A549 (cell line): ENCODE data around the gene HGS. TPM values are rescaled to one million over a fixed set of nuclear protein-coding genes. Genes with fewer than 3 reads are reported as not detected.

ENCODE experiments used
- ATAC-seq, 2 experiments: fragments of 200-7000 bp in 1 of 2; fragments of >200 bp in 1 of 2; cut with Nextera tagmentation in 1 of 2; cut with Tn5 transposase in 1 of 2; 3 replicates each; pipeline versions ENCODE4 v1.8.0 to v1.9.1; 2018 to 2020; ENCODE audit warnings: mild to moderate bottlenecking in 1 of 2, moderate library complexity in 1 of 2
- CTCF ChIA-PET: fragments of 300-600 bp; sonication (Branson Sonifier 250); formaldehyde crosslinking; extraction: SDS; loops from one replicate; lab custom pipeline; 2021; ENCODE audit warnings: antibody characterized with exemption, inconsistent platforms; lab: Yijun Ruan, JAX
- POLR2A ChIA-PET: fragments of 350-600 bp; formaldehyde crosslinking; extraction: SDS; loops from one replicate; lab custom pipeline; 2021; ENCODE audit warnings: antibody characterized with exemption, inconsistent platforms; lab: Yijun Ruan, JAX
- DNase-seq, 2 experiments: peaks; one replicate each; pipeline versions ENCODE4 v3.0.0 to v3.0.0-alpha.2; 2011 to 2016; ENCODE audit warnings: low read depth in 1 of 2, low spot score in 1 of 2
- FAIRE-seq: peaks from 2 replicates; lab custom pipeline; 2011; peaks lifted over from hg19 to GRCh38; lab: Jason Lieb, UNC
- H3K27ac ChIP-seq, 2 experiments: fragments of >200 bp; sonication (Bioruptor Twin); formaldehyde crosslinking; 3 replicates each; pipeline ENCODE4 v1.5.1; 2016 to 2017
- H3K4me1 ChIP-seq: fragments of >200 bp; sonication (Bioruptor Twin); formaldehyde crosslinking; 3 replicates; pipeline ENCODE4 v1.6.1; 2016
- H3K4me2 ChIP-seq: fragments of >200 bp; sonication (Bioruptor Twin); formaldehyde crosslinking; 3 replicates; pipeline ENCODE4 v1.6.1; 2016
- H3K4me3 ChIP-seq: fragments of >200 bp; sonication (Bioruptor Twin); formaldehyde crosslinking; 3 replicates; pipeline ENCODE4 v1.5.1; 2016
- H3K9me3 ChIP-seq: fragments of >200 bp; sonication (Bioruptor Twin); formaldehyde crosslinking; 3 replicates; pipeline ENCODE4 v1.6.1; 2016
- BHLHE40 ChIP-seq: IDR thresholded peaks from 2 replicates; pipeline ENCODE4 v1.6.1; 2012; ENCODE audit warnings: low read depth, low read length, inconsistent platforms
- EHF ChIP-seq: fragments of 250-450 bp; sonication (Bioruptor Pico); IDR thresholded peaks from 2 replicates; pipeline ENCODE4 v1.5.0; 2020; ENCODE audit warnings: mild to moderate bottlenecking
- EHMT2 ChIP-seq: fragments of 200-600 bp; sonication (generic); IDR thresholded peaks from 2 replicates; pipeline ENCODE4 v1.6.1; 2016; ENCODE audit warnings: antibody characterized with exemption, low read depth, mild to moderate bottlenecking, moderate library complexity
- EP300 ChIP-seq, 2 experiments: fragments of >200 bp; sonication (Bioruptor Twin); formaldehyde crosslinking; IDR thresholded peaks; 2 replicates in 1 of 2; 3 replicates in 1 of 2; pipeline ENCODE4 v1.6.1; 2016 to 2017
- HDAC2 ChIP-seq: fragments of 200-600 bp; sonication (generic); IDR thresholded peaks from 2 replicates; pipeline ENCODE4 v1.6.1; 2016
- HEYL ChIP-seq: fragments of 250-450 bp; sonication (Bioruptor Pico); IDR thresholded peaks from 2 replicates; pipeline ENCODE4 v1.8.0; 2021; ENCODE audit warnings: mild to moderate bottlenecking, moderate library complexity
- HOXA7 ChIP-seq: fragments of 250-450 bp; sonication (Bioruptor Pico); IDR thresholded peaks from 2 replicates; pipeline ENCODE4 v1.5.0; 2020; ENCODE audit warnings: mild to moderate bottlenecking, moderate library complexity
- HOXB13 ChIP-seq: fragments of 250-450 bp; sonication (Bioruptor Pico); IDR thresholded peaks from 2 replicates; pipeline ENCODE4 v1.5.0; 2020; ENCODE audit warnings: low read depth, mild to moderate bottlenecking, moderate library complexity
- HOXB5 ChIP-seq: fragments of 250-450 bp; sonication (Bioruptor Pico); IDR thresholded peaks from 2 replicates; pipeline ENCODE4 v1.5.0; 2020; ENCODE audit warnings: mild to moderate bottlenecking, moderate library complexity
- JUN ChIP-seq, 2 experiments: fragments of >200 bp; sonication (Bioruptor Twin); formaldehyde crosslinking; IDR thresholded peaks; 2 replicates in 1 of 2; 3 replicates in 1 of 2; pipeline ENCODE4 v1.6.1; 2016 to 2017
- POLR2A ChIP-seq: IDR thresholded peaks from 2 replicates; pipeline ENCODE4 v1.6.1; 2012; ENCODE audit warnings: mild to moderate bottlenecking, low read length
- RCOR1 ChIP-seq: fragments of 150-350 bp; IDR thresholded peaks from 2 replicates; pipeline ENCODE4 v1.6.1; 2014; ENCODE audit warnings: antibody characterized with exemption, low read length, low read depth
- RFX5 ChIP-seq: fragments of 450-650 bp; IDR thresholded peaks from 2 replicates; pipeline ENCODE4 v1.7.1; 2014; ENCODE audit warnings: antibody characterized with exemption, mild to moderate bottlenecking, moderate library complexity
- SMC3 ChIP-seq: fragments of >200 bp; sonication (Bioruptor Twin); formaldehyde crosslinking; IDR thresholded peaks from 3 replicates; pipeline ENCODE4 v1.6.1; 2018; ENCODE audit warnings: inconsistent platforms
- TFCP2L1 ChIP-seq: fragments of 250-450 bp; sonication (Bioruptor Pico); IDR thresholded peaks from 2 replicates; pipeline ENCODE4 v1.5.0; 2021; ENCODE audit warnings: mild to moderate bottlenecking
- TP53 ChIP-seq: fragments of 250-450 bp; sonication (Bioruptor Pico); IDR thresholded peaks from 2 replicates; pipeline ENCODE4 v1.5.0; 2021; ENCODE audit warnings: mild to moderate bottlenecking, moderate library complexity
- ZC3H11A ChIP-seq: fragments of 450-650 bp; IDR thresholded peaks from 2 replicates; pipeline ENCODE4 v1.6.1; 2014; ENCODE audit warnings: antibody characterized with exemption, mild to moderate bottlenecking
- ZFP36 ChIP-seq: fragments of 450-650 bp; IDR thresholded peaks from 2 replicates; pipeline ENCODE4 v1.6.1; 2014; ENCODE audit warnings: borderline replicate concordance; ENCODE audit not compliant: partially characterized antibody
- ZSCAN20 ChIP-seq: fragments of 250-450 bp; sonication (Bioruptor Pico); IDR thresholded peaks from 2 replicates; pipeline ENCODE4 v1.8.0; 2022; ENCODE audit warnings: mild to moderate bottlenecking, moderate library complexity
- WGBS: methylation state at CpG from one replicate; pipeline ENCODE4 v1.1.6; 2017; ENCODE audit errors: missing lambda C conversion rate; 5-methylcytosine and 5-hydroxymethylcytosine counted together
- polyA plus RNA-seq, 4 experiments: library from polyadenylated mRNA; depleted of rRNA in 3 of 4; stranded (reverse); fragments of >200 nt; fragmentation: RNase III in 1 of 4; extraction: RNeasy Plus Mini Kit Qiagen cat#74134 plus additional on column Dnase treatment in 1 of 4; gene quantifications; 2 replicates in 3 of 4; 3 replicates in 1 of 4; pipeline ENCODE4 v1.2.3, GENCODE V29; 2011 to 2017
- TF ChIP-seq, protein P1 (sequence below): fragments of >200 bp; sonication (Bioruptor Twin); formaldehyde crosslinking; IDR thresholded peaks from 2 replicates; pipeline ENCODE4 v1.6.1; 2016
- TF ChIP-seq, protein P2 (sequence below): IDR thresholded peaks from 2 replicates; pipeline ENCODE4 v1.6.1; 2012; ENCODE audit warnings: low read depth, borderline replicate concordance
- TF ChIP-seq, protein P3 (sequence below): fragments of 150-350 bp; IDR thresholded peaks from 2 replicates; pipeline ENCODE4 v1.6.1; 2014; ENCODE audit warnings: low read depth, mild to moderate bottlenecking, low read length
- TF ChIP-seq, protein P4 (sequence below): fragments of >200 bp; sonication (Bioruptor Twin); formaldehyde crosslinking; IDR thresholded peaks from 3 replicates; pipeline ENCODE4 v1.5.1; 2016
- TF ChIP-seq, protein P5 (sequence below): fragments of 250-450 bp; sonication (Bioruptor Pico); IDR thresholded peaks from 2 replicates; pipeline ENCODE4 v1.5.0; 2021; ENCODE audit warnings: mild to moderate bottlenecking, moderate library complexity, borderline replicate concordance

The HGS gene
- polyA plus RNA-seq, 2 of the 4 experiments (the other 2 are of a cell fraction) = 85.9 to 130 TPM

DNA sequence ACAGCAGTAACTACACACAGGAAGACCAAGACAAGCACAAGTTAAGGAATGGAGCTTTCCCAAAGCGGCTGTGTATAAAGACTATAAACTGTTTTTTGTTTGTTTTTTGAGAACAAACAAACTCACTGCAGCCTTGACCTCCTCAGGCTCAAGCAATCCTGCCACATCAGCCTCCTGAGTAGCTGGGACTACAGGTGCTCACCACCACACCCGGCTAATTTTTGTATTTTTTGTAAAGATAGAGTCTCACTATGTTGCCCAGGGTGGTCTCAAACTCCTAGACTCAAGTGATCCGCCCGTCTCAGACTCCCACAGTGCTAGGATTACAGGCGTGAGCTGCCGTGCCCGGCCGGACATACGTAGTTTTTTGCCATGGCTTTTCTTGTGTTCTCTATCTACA lies 23.4 kb upstream of the HGS start:
- no peak overlapping the region for H3K27ac ChIP-seq
- ChIA-PET POLR2A (interaction anchor here (0.7 kb wide), 1 partner anchor 43 kb away, joined by 3 read pairs; the partner anchor contains the start of gene MRPL12), CTCF (interaction anchor here (1.2 to 2.0 kb wide), 3 partner anchors 9 to 19 kb away, joined by 3 to 5 read pairs (median 4); no protein-coding TSS in a partner anchor)
- WGBS = 87% methylated on average over 9 of the region's 9 CpGs
- H3K4me3 ChIP-seq = no peak overlapping the region
- TF ChIP-seq TFCP2L1 (no peak), HDAC2 (no peak), TP53 (CRISPR knock-in tag) (no peak), HOXB13 (no peak), BHLHE40 (no peak)
- TF ChIP-seq, protein P1, sequence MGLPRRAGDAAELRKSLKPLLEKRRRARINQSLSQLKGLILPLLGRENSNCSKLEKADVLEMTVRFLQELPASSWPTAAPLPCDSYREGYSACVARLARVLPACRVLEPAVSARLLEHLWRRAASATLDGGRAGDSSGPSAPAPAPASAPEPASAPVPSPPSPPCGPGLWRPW = no peak
- TF ChIP-seq, protein P2, sequence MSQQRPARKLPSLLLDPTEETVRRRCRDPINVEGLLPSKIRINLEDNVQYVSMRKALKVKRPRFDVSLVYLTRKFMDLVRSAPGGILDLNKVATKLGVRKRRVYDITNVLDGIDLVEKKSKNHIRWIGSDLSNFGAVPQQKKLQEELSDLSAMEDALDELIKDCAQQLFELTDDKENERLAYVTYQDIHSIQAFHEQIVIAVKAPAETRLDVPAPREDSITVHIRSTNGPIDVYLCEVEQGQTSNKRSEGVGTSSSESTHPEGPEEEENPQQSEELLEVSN = no peak
- ATAC-seq = no peak
- FAIRE-seq = peak; percentile 28
- H3K4me2 ChIP-seq = no peak overlapping the region
- H3K9me3 ChIP-seq = no peaks in the 10 kb centered on the region
- peaks cover 6% of the 10 kb centered on the region for H3K4me1 ChIP-seq
- DNase-seq = no peak

DNA sequence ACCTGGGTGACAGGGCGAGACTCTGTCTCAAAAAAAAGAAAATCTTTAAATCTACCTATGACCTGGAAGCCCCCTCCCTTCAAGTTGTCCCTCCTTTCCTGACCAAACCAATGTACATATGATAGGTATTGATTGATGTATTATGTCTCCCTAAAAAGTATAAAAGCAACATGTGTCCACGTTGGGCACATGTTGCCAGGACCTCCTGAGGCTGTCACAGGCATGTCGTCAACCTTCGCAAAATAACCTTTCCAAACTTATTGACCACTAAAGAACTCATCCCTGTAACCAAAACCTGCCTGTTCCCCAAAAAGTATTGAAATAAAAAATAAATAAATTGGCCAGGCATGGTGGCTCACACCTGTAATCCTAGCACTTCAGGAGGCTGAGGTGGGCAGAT lies 21.8 kb upstream of the HGS start:
- CTCF ChIA-PET = interaction anchor here (1.0 to 1.3 kb wide), 2 partner anchors 14 to 148 kb away, joined by 3 to 5 read pairs; no protein-coding TSS in a partner anchor
- FAIRE-seq = no peak
- WGBS = 93% methylated on average over 4 of the region's 4 CpGs

More for the DNA sequence above, 21.8 kb upstream of the HGS start:
- no peak for DNase-seq
- Histone ChIP-seq H3K27ac (no peak overlapping the region), H3K9me3 (no peaks in the 10 kb centered on the region), H3K4me3 (no peak overlapping the region), H3K4me1 (peaks cover 9% of the 10 kb centered on the region), H3K4me2 (no peak overlapping the region)
- no peak for TF ChIP-seq ZC3H11A
- TF ChIP-seq HEYL (CRISPR knock-in tag) = no peak
- no peak for TF ChIP-seq ZSCAN20 (CRISPR knock-in tag)
- no peak for TF ChIP-seq RCOR1
- TF ChIP-seq BHLHE40 = no peak
- TF ChIP-seq RFX5 = no peak
- no peak for TF ChIP-seq JUN (IDR thresholded peaks at IDR 0.05)
- TF ChIP-seq ZFP36 = no peak
- no peak for TF ChIP-seq HOXA7
- TF ChIP-seq, protein P3, sequence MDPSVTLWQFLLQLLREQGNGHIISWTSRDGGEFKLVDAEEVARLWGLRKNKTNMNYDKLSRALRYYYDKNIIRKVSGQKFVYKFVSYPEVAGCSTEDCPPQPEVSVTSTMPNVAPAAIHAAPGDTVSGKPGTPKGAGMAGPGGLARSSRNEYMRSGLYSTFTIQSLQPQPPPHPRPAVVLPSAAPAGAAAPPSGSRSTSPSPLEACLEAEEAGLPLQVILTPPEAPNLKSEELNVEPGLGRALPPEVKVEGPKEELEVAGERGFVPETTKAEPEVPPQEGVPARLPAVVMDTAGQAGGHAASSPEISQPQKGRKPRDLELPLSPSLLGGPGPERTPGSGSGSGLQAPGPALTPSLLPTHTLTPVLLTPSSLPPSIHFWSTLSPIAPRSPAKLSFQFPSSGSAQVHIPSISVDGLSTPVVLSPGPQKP = no peak
- TF ChIP-seq EP300 (IDR thresholded peaks at IDR 0.05) = no peak
- no peak for TF ChIP-seq POLR2A
- TF ChIP-seq HOXB5 (CRISPR knock-in tag) = no peak
- TF ChIP-seq, protein P4, sequence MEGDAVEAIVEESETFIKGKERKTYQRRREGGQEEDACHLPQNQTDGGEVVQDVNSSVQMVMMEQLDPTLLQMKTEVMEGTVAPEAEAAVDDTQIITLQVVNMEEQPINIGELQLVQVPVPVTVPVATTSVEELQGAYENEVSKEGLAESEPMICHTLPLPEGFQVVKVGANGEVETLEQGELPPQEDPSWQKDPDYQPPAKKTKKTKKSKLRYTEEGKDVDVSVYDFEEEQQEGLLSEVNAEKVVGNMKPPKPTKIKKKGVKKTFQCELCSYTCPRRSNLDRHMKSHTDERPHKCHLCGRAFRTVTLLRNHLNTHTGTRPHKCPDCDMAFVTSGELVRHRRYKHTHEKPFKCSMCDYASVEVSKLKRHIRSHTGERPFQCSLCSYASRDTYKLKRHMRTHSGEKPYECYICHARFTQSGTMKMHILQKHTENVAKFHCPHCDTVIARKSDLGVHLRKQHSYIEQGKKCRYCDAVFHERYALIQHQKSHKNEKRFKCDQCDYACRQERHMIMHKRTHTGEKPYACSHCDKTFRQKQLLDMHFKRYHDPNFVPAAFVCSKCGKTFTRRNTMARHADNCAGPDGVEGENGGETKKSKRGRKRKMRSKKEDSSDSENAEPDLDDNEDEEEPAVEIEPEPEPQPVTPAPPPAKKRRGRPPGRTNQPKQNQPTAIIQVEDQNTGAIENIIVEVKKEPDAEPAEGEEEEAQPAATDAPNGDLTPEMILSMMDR = no peak
- TF ChIP-seq SMC3 = no peak
- no peak for TF ChIP-seq EHMT2
- TF ChIP-seq, protein P5, sequence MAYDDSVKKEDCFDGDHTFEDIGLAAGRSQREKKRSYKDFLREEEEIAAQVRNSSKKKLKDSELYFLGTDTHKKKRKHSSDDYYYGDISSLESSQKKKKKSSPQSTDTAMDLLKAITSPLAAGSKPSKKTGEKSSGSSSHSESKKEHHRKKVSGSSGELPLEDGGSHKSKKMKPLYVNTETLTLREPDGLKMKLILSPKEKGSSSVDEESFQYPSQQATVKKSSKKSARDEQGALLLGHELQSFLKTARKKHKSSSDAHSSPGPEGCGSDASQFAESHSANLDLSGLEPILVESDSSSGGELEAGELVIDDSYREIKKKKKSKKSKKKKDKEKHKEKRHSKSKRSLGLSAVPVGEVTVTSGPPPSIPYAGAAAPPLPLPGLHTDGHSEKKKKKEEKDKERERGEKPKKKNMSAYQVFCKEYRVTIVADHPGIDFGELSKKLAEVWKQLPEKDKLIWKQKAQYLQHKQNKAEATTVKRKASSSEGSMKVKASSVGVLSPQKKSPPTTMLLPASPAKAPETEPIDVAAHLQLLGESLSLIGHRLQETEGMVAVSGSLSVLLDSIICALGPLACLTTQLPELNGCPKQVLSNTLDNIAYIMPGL (CRISPR knock-in tag) = no peak
- TF ChIP-seq EHF (CRISPR knock-in tag) = no peak
- POLR2A ChIA-PET = no interaction called here
- ATAC-seq = no peak
